ENCODE data around the gene PHF20.

PHF20 gene

DNA sequence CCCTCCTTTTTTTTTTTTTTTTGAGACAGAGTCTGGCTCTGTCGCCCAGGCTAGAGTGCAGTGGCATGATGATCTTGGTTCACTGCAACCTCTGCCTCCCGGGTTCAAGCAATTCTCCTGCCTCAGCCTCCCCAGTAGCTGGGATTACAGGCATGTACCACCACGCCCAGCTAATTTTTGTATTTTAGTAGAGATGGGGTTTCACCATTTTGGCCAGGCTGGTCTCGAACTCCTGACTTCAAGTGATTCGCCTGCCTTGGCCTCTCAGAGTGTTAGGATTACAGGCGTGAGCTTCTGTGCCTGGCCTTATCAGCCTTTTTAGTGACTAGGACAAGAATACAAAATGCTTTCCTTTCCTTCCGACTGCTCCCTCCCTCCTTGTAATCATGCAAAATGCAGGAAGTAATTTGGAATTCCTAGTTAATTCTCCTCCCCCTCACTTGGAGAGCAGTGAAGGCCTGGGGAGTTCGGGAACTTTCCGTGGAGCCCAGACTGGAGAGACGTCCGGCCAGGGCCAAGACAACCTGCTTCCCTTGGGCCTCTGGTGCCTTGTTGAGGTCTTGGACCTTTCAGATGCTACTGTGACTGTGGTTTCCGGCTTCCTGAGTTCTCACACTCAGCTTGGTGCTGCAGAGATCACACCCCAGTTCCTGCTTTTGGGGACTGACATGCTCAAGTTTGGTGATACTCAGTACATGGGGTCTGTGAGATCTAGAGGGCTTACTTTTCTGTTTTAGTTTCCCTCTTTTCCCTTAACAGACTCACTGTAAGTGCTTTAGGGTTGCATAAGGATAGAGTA is 3.9 kb upstream of the PHF20 start:
- Histone ChIP-seq H3K27me3 (ENCODE audit: insufficient read depth, low read depth, severe bottlenecking) (no peaks in the 10 kb centered on the region), H3K4me3 (ENCODE audit: low read depth, low read length) (no peak overlapping the region), H3K36me3 (no peaks in the 10 kb centered on the region; the same call in 1 of the 2 replicates), H3K9me3 (ENCODE audit: severe bottlenecking) (peaks cover 8% of the 10 kb centered on the region), H3K27ac (no peak overlapping the region)
- TF ChIP-seq, protein P1, sequence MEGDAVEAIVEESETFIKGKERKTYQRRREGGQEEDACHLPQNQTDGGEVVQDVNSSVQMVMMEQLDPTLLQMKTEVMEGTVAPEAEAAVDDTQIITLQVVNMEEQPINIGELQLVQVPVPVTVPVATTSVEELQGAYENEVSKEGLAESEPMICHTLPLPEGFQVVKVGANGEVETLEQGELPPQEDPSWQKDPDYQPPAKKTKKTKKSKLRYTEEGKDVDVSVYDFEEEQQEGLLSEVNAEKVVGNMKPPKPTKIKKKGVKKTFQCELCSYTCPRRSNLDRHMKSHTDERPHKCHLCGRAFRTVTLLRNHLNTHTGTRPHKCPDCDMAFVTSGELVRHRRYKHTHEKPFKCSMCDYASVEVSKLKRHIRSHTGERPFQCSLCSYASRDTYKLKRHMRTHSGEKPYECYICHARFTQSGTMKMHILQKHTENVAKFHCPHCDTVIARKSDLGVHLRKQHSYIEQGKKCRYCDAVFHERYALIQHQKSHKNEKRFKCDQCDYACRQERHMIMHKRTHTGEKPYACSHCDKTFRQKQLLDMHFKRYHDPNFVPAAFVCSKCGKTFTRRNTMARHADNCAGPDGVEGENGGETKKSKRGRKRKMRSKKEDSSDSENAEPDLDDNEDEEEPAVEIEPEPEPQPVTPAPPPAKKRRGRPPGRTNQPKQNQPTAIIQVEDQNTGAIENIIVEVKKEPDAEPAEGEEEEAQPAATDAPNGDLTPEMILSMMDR (IDR thresholded peaks at IDR 0.05; ENCODE audit: low read depth, low read length) = no peak
- DNase-seq = no peak

DNA sequence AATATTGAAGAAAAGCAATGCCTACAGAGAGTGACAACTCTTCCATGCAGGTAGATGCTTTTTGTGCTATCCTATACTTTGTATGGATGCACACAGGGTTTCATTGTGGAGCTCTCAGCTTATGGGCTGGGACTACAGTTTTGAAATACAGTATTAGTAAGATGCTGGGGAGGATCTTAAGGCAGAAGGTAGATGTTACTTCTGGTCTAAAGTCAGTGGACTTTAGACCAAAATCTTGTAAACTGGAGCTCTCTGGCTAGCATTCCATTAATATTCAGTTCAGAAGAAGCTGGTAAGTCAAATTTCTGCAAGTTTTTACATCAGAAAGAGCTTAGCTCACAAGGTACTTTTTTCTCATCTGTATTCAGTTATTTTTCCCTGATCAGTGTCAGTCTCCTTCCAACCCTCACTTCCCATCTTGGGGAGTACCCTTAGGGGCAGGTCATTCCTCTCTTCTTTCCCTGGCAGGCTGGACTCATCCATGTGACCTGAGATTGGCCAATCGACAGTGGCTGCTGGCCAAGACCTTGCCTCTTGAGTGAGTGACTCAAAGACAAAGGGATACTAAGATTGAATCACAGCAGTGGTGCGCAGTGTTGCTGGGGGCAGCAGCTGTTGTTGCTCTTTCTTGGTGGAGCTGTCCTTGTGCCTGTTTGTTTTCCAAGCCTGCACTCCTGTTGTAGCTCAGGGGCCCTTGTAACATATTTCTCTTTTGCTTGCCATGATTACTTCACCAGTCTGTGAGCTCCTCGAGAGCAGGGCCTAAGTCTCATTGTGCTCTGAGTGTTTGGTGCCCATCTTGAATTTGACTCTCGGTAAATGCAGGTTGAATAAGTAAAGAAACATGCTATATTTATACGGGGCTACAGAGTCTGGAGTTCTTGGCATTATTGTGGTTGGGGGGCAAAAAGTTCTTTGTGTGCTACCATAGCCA is 2.8 kb upstream of the PHF20 start:
- Histone ChIP-seq H3K27ac (peak overlapping the region; percentile 41), H3K36me3 (peaks cover 9% of the 10 kb centered on the region), H3K9me3 (ENCODE audit: severe bottlenecking) (peaks cover 8% of the 10 kb centered on the region), H3K27me3 (ENCODE audit: insufficient read depth, low read depth, severe bottlenecking) (no peaks in the 10 kb centered on the region), H3K4me3 (ENCODE audit: low read depth, low read length) (no peak overlapping the region)
- TF ChIP-seq, protein P1 (IDR thresholded peaks at IDR 0.05; ENCODE audit: low read depth, low read length) = no peak
- DNase-seq = peak; percentile 68

DNA sequence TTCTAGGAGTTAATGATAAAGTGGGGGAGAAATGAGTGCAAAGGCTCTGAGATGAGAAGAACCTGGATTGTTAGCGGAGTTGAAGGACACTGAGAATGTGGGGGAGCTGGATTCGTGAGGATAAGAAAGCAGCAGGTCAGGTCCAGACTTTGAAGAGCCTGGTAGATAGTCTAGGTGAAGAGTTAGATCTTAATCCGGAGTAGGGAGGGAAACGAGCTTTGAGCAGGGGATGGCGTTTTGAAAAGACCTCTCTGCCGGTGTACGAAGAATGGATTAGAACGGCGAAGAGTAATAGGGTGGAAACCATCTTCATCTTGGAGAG is 487 bp upstream of the PHF20 start:
- Histone ChIP-seq H3K27ac (peak overlapping the region; percentile 52), H3K4me3 (ENCODE audit: low read depth, low read length) (no peak overlapping the region), H3K9me3 (ENCODE audit: severe bottlenecking) (peaks cover 8% of the 10 kb centered on the region), H3K27me3 (ENCODE audit: insufficient read depth, low read depth, severe bottlenecking) (no peaks in the 10 kb centered on the region), H3K36me3 (peaks cover 23% of the 10 kb centered on the region)
- no peak for DNase-seq
- TF ChIP-seq, protein P1 (IDR thresholded peaks at IDR 0.05; ENCODE audit: low read depth, low read length) = no peak

DNA sequence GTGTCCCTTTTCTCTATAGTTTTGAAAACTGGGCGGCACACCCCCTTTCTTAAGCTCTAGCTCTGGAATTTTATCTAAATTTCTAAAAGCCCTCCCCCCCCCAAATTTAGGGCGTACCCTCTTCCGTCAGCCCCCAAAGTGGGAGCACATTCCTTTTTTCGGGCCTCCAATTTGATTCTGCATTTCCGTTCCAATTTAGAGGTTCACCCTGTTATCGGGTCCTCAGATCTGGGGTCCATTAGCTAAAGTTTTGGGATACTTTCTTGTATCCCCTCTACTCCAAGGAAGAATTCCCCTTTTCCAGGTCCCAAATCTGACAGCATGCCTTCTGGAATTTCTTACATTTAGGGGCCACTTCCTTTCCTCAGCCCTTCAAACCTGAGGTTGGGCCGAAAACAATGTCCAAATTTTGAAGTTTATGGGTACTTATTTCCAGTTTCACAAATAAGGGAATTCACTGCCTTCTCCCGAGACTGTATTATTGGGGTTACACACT is 796 bp downstream of the PHF20 start:
- Histone ChIP-seq H3K36me3 (peaks cover 23% of the 10 kb centered on the region), H3K4me3 (ENCODE audit: low read depth, low read length) (peak overlapping the region; percentile 85), H3K27me3 (ENCODE audit: insufficient read depth, low read depth, severe bottlenecking) (no peaks in the 10 kb centered on the region), H3K27ac (peak overlapping the region; percentile 69), H3K9me3 (ENCODE audit: severe bottlenecking) (peaks cover 8% of the 10 kb centered on the region)
- no peak for DNase-seq
- TF ChIP-seq, protein P1 (IDR thresholded peaks at IDR 0.05; ENCODE audit: low read depth, low read length) = no peak

DNA sequence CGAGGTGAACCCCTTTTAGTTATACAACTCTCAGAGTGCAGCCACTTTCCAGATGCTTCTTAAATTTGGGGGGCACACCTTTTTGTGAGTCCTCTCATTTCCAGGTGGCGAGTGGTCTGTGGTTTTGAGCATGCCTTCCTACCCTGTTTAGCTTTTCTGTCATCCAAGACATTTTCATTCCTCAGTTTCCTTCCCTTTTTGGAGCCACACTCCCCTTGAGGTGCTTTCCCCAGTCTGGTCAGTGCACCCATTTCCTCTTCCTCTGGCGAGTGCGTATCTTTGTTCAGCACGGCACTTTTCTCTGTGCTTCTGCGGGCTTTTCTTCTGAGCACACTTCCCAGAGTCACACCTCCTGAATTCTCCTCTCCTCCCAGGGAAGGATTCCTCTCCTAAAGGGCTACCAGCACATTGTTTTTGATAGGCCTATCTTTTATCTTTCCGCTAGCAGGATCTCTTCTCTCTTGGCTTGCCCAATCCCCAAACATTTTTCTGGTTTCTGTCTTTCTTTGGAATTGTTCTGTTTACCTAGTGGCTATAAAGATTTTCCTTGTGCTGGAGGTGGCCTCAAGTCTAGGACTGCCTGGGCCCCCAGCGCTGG is 1.4 kb downstream of the PHF20 start:
- Histone ChIP-seq H3K27me3 (ENCODE audit: insufficient read depth, low read depth, severe bottlenecking) (no peaks in the 10 kb centered on the region), H3K27ac (no peak overlapping the region), H3K9me3 (ENCODE audit: severe bottlenecking) (peaks cover 8% of the 10 kb centered on the region), H3K36me3 (peaks cover 26% of the 10 kb centered on the region), H3K4me3 (ENCODE audit: low read depth, low read length) (no peak overlapping the region)
- no peak for DNase-seq
- TF ChIP-seq, protein P1 (IDR thresholded peaks at IDR 0.05; ENCODE audit: low read depth, low read length) = no peak
